OCI-LY7 (cell line): ENCODE measurements around the gene GMDS.

Experiments
- CTCF ChIP-seq: fragments of 200-600 bp; sonication (generic); conservative IDR thresholded peaks from 2 replicates; pipeline ENCODE4 v1.5.1; 2014; ENCODE audit warnings: mild to moderate bottlenecking, antibody characterized with exemption, low read length, moderate library complexity, mixed read lengths
- EZH2phosphoT487 ChIP-seq: fragments of 200-600 bp; sonication (generic); IDR thresholded peaks from 2 replicates; pipeline ENCODE4 v1.6.1; 2018; ENCODE audit warnings: low read depth, borderline replicate concordance, mild to moderate bottlenecking, mixed run types, antibody characterized with exemption, low read length, moderate library complexity, mixed read lengths

- no peak for TF ChIP-seq CTCF
- no peak for TF ChIP-seq EZH2phosphoT487
These were observed 525.5 kb downstream of the GMDS start for GRCh38 chr6:1719922-1720321.
